Transverse colon (tissue), 3 donors: Measurements from ENCODE around the gene VAC14.

ENCODE experiments used
- CTCF ChIP-seq, 5 experiments: fragments of 200-600 bp in 3 of 5; fragments of 450-650 bp in 2 of 5; sonication (generic) in 3 of 5; IDR thresholded peaks; 1 replicate in 2 of 5; 2 replicates in 3 of 5; pipeline ENCODE4 v1.5.1; 2016 to 2017; ENCODE audit warnings: antibody characterized with exemption in 5 of 5, inconsistent platforms in 3 of 5, mild to moderate bottlenecking in 2 of 5, moderate library complexity in 1 of 5
- EP300 ChIP-seq: sonication (generic); formaldehyde crosslinking; IDR thresholded peaks from one replicate; pipeline ENCODE4 v1.6.1; 2017; ENCODE audit warnings: antibody characterized with exemption, low read depth
- POLR2A ChIP-seq: fragments of 450-650 bp; IDR thresholded peaks from one replicate; pipeline ENCODE4 v1.6.1; 2016; ENCODE audit warnings: antibody characterized with exemption, mild to moderate bottlenecking, moderate library complexity

GRCh38 chr16:70708366-70709246, 92.4 kb downstream of the VAC14 start:
- TF ChIP-seq EP300 (no peak), CTCF (IDR thresholded peaks at IDR 0.05) (no peak), POLR2A (no peak)
